GM18858 (cell line): ENCODE results near the gene UBIAD1.
"Not testable (repeated sequence)": the region's sequence is repeated elsewhere in the genome, so short reads cannot be mapped to it uniquely, and the experiment has no call there.

Source experiments
- ATAC-seq: cut with Tn5 transposase; IDR thresholded peaks from one replicate; pipeline ENCODE4 v1.9.1; 2021; ENCODE audit not compliant: unreplicated experiment

UBIAD1 gene

DNA sequence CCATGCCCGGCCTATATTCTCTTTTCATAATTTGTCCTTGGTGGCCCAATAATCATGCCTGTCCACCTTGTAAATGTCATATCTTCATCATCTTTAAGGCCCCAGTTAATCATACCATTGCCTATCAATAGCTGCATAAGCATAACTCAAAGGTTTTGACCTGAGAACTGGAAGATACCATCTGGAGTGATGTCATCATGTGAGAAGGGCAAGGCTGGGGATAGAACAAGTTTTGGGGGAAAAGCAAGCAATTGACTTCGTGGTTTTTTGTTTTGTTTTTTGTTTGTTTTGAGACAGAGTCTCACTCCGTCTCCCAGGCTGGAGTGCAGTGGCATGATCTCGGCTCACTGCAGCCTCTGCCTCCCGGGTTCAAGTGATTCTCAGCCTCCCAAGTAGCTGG, 6.2 kb downstream of the UBIAD1 start:
- no peak for ATAC-seq

DNA sequence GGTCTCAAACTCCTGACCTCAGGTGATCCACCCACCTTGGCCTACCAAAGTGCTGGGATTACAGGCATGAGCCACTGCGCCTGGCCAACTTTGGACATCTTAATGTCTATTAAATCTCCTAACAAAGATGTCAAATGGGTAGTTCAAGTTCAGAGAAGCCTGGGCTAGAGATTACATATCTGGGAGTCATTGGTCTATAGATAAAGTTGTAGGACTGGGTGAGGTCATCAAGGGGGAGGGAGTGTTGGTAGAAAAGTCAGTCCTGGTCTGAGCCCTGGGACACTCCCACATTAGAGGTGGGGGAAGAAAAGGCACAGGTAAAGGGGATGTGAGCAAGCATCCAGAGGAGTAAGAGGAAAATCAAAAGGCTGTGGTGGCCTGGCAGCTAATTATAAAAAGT, 6.6 kb downstream of the UBIAD1 start:
- ATAC-seq, result no peak

DNA sequence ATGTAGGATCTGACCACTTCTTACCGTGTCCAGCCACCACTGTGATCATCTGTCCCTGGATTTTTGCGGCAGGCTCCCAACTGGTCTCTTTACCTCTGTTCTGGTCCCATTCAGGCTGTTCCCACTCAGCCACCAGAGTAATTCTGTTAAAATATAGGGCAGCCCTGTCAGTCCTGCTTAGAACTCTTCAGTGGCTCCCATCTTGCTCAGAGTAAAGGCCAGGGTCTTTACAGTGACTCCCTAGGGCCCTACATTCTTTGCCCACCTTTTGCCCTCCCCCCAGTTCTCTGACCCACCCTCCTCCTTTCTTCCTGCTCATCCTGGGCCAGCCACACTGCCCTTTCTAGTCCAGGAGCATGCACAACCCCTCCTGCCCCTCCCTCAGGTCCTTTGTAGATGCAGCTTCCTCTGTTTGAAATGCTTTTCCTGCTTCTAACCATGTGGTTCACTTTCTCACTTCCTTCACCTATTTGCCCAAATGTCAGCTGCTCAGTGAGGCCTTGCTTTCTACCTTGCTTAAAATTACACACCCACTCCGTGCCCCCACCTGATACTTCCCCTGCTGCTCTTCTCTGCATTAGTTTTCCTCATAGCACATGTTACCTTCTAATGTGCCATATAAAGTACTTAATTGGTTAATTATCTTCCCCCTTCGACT, 7.8 kb downstream of the UBIAD1 start:
- ATAC-seq, result no peak

DNA sequence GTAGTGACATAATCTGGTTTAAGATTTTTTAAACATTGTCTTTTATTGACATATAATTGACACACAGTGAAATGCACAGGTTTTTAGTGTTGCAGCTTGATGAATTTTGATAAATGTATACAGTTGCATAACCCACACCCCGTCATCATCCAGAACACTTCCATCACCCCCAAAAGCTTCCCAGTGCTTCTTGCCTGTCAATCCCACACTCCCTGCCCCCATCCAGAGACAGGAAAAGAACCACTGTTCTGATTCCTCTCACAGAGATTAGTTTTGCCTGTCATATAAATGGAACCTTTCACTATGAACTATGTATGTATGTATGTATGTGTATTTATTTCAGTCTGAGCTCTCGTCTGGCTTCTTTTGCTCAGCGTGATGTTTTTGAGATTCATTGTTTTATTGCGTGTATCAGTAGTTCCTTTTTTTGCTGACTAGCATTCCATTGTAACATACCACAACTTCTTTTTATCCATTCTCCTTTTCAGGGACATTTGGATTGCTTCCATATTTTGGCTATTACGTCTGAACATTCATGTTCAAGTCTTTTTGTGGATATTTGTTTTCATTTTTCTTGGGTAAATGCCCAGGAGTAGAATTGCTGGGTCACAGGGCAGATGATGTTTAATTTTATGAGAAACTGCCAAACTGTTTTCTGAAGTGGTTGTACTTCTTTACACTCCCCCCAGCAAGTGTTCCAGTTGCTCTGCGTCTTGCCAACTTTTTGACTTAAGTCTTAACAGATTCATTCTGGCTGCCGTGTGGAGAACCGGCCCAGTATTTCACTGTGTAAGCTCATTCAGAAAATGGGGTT, 8.7 kb downstream of the UBIAD1 start:
- ATAC-seq, result no peak

DNA sequence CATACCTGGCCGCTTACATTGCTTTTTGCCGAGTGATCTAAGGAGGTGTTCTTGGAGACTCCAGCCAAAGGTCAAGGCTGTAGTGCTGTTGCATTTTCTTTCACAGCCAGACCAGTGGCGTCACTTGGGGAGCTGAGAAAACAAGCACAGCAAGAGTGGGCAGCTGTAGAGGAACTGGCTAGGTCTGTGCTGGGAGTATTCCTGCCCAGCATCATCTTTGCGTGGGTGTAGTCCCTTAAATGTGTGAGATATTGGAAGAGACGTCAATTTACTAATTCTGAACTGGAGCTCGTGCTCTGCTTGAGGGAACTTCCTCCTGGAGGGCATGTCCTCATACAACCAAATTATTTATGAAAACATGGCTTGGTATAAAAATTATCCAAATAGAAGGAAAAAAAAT, 10.2 kb downstream of the UBIAD1 start:
- ATAC-seq, result no peak

DNA sequence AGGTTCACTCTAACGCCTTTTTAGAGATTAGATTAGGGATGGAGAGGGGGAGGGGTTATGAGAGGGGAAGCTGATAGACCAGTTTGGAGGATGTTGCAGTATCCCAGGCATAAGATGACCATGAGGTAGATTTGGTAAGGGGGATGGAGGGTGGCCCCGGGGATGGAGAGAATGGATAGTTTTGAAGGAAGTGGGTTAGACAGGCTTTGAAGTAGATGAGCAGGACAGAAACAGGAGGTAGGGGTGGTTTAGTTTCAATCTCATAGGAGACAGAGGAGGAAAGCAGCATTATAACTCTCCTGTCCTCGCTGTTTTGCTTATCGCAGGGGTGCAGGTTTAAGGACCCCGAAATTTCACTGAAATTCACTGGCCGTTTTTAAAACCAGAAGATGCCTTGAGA, 11.8 kb downstream of the UBIAD1 start:
- ATAC-seq, result no peak

DNA sequence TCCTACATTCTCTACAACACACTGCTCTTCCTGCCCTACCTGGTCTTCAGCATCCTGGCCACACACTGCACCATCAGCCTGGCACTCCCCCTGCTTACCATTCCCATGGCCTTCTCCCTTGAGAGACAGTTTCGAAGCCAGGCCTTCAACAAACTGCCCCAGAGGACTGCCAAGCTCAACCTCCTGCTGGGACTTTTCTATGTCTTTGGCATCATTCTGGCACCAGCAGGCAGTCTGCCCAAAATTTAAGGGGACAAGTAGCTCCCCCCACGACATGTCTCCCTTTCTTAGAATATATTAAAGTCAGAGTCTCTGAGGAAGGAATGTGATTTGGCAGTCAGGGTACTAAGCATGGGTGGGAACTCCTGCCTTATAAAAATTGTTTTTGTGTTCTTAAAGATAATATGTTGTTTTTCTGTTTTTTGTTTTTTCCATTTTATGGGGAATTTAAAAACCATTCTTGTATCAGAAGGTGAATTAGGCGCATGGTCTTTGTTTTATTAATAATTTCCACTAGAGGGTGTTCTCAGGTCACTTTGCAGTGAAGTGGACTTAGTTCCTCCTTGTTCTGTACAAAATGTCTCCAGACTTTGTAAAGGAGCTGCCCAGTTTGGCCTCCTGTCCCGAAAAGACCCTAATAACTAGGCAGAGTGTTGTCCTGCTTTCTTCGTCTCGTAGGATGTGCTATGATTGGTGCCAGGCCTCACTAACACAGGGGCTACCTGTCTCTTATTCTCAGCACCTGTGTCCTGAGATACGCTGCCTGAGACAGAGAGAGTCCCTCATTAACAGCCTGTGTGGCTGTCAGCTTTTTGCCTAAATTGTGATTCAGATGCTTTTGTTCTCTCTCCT, 13.1 kb downstream of the UBIAD1 start:
- no peak for ATAC-seq

DNA sequence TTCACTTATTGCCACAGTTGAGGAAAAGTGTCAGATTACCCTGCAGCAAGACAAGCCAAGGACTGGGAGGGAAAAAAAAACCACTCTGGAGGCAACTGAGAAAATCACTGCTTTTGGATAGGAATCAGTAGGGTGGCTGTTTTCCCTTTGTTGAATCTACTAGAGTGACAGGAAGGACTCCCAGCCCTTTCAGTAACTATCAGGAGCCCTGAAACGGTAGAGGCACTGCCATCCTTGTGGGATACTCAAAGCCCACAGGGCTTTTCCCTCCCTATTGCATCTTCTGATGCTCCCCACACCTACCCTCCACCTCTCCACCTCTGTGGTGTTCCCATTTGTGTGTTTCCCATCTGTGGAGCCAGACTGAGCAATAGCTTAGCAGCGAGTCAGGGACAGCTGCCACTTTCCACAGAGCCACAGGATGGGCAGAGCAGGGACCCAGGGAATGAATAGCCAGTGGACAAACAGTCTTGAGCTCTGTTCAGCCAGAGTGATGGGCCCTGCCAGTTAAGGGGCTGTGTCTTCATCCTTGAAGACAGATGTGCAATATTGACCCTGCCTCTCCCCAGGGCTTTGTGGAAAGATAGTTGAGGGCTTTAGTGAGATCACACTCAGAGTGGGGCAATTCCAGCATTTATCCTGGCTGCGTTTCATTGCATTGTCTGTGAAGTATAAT, 13.9 kb downstream of the UBIAD1 start:
- ATAC-seq, result no peak

DNA sequence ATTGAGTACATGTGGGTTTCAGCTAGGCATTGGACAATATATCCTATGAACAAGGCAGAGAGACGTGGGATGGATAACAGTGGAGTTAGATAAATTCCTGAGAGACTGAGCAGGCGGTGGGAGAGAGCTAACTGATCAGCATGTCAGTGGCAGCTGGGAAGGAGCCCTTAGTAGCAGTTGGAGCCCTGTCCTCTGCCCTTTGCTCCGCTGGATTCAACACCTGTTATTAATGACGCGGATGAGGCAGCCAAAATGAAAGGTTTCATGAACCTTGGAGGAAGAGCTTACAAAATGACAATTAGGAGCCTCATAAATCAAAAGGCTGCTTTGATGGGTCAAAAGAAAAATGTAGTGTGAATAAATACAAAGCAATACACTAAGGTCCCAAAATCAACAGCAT, 16.1 kb downstream of the UBIAD1 start:
- no peak for ATAC-seq

DNA sequence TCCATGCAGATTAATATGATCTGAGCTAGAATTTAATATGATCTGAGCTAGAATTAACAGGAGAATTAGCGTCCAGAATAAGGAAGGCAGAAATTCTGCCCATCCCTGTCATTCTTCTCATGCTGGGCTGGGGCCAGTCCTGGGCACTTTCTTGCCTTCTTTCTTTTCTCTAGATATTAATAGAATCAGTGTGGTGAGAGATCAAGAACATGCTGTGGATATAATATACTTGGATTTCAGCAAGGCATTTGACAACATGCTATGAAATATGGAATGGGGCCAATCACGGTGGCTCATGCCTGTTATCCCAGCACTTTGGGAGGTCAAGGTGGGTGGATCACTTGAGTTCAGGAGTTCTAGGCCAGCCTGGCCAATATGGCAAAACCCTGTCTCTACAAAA, 18.1 kb downstream of the UBIAD1 start:
- ATAC-seq, result no peak

DNA sequence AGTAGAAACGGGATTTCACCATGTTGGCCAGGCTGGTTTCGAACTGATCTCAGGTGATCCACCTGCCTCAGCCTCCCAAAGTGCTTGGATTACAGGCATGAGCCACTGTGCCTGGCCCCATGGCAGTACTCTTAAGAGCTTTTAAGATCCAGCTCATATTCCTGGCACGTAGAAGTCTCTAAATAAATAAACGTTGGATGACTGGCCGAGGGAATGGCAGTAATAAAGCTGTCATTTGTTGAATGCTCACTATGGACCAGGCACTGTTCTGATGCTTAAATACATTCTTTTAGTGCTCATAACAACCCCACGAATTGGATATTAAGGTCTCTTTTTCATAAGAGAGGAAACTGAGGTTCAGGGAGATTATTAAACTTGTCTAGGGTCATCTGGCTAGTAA, 20.9 kb downstream of the UBIAD1 start:
- ATAC-seq, result no peak

DNA sequence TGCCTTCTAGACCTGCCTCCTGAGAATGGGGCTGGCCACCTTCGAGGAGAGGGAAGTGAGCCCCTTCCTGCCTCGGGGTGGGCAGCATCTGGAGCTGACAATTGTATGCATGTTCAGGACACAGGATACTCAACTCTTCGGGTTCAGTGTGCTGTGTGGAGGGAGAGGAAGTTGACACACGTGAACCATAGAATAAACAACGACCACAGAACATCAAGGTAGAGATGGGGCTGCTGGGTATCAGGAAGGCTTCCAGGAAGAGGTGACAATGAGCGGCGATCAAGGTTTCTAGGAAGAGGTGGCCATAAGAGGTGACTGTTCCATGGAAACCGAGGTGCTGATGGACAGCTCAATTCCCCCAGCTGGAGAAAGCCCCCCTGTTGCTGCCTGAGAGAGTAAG, 22.0 kb downstream of the UBIAD1 start:
- no peak for ATAC-seq

DNA sequence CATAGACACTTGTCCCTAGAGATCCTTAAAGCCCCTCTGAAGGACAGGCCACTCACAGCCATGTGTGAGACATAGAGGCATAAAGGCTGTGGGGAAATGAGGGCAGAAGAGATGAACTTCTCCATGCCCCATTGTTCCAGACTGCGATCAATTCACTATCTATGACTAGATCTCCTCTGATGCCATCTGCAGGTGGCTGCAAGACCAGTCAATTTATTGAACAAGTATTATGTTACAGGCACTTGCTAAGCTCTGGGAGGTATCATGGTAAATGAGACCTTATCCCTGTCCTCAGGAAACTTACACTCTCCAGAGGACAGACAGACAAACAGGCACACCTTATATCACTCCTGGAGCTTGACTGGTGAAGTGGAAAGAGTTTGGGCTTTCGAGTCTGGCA, 22.9 kb downstream of the UBIAD1 start:
- no peak for ATAC-seq

DNA sequence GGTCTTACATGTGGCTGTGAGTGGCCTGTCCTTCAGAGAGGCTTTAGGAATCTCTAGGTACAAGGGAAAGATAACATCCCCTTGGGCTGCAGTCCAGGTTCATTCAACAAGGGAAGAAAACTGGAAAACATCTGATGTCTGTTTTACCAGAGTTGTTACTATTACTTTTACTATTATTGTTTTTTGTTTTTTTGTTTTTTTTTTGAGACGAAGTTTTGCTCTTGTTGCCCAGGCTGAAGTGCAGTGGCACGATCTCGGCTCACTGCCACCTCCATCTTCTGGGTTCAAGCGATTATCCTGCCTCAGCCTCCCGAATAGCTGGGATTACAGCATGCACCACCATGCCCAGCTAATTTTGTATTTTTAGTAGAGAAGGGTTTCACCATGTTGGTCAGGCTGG, 24.8 kb downstream of the UBIAD1 start:
- ATAC-seq, result not testable (repeated sequence)

DNA sequence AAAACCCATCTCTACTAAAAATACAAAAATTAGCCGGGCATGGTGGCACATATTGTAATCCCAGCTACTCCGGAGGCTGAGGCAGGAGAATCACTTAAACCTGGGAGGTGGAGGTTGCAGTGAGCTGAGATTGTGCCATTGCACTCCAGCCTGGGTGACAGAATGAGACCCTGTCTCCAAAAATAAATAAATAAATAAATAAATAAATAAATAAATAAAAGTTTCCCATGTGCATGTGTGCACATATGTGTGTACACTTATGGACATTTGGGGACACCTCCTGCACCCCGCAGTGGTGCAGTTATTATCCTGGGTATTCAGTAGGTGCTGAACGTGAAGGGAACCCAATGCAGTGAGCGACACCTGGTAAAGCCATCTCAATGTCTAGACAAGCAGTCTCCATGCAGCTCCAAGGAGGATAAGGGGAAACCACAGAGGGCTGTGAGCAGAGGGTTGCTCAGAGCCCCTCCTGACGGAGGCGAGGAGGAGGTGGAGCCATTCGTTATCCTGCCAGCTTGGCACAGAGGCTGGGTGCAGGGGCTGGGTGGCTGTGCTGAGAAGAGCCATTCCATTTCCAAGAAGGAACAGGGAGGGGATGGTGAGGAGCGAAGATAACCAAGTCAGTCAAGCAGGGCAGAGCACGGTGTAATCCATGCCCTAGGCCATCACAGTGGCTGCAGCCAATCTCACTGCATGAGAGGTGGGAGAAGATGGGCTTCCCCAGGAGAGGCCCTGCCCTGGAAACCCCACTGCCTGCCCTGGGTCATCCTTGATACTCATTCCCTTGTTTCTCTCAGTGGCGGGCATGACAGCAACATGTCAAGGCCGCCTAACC, 25.6 kb downstream of the UBIAD1 start:
- no peak for ATAC-seq

DNA sequence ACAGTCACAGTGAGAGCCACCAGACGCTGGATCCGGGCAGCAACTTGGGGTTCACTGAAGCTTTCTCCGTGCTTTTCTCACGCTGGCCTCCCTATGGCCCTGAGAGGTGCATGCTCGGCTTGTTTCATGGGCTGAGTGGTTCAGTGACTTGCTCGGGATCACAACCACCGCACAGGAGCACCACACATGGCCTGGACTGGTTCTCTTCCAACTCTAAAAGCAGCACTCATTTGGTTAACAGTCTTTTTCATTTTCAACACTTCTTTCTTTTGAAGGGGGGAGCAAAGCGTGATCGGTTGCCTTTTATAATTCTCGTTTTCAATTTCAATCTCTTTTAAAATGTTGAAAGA, 26.2 kb downstream of the UBIAD1 start:
- no peak for ATAC-seq

DNA sequence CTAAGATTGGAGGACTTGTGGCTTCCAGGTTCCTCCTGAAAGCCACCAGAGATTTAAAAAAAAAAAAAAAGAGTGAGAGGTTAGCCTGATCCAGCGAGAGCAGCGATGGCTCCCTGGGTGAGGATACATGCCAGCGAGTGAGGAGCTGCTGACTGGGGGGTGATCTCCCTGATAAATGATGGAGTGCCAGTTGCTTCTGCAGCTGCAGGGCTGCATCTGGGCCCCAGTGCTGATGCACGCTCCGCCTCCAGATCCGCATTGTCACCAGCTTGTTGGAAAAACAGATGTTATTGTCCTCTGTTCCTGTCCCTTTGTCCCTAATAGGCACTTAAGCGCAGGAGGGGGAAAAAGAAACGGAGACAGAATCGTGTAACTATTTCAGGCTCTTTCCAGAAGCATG, 28.6 kb downstream of the UBIAD1 start:
- no peak for ATAC-seq

DNA sequence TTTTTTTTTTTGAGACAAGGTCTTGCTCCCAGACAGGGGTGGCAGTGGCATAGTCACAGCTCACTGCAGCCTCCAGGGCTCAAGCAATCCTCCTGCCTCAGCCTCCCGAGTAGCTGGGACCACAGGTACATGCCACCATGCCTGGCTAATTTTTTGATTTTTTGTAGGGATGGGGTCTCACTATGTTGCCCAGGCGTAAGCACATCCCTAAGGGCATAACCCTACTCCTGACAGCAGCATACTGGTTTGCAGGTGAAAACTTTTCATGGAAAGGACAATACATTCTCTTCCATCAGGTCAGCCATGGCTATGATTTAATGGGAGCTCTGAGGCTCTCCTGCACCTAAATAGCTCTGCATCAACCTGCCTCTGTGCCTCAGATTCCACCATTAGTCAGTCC, 29.4 kb downstream of the UBIAD1 start:
- no peak for ATAC-seq

DNA sequence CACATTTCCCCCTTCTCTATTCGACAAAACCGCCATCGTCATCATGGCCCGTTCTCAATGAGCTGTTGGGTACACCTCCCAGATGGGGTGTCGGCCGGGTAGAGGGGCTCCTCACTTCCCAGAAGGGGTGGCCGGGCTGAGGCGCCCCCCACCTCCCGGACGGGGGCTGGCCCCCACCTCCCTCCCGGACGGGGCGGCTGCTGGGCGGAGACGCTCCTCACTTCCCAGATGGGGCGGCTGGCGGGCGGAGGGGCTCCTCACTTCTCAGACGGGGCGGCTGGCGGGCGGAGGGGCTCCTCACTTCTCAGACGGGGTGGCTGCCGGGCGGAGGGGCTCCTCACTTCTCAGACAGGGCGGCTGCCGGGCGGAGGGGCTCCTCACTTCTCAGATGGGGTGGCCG, 32.5 kb downstream of the UBIAD1 start:
- ATAC-seq, result not testable (repeated sequence)

DNA sequence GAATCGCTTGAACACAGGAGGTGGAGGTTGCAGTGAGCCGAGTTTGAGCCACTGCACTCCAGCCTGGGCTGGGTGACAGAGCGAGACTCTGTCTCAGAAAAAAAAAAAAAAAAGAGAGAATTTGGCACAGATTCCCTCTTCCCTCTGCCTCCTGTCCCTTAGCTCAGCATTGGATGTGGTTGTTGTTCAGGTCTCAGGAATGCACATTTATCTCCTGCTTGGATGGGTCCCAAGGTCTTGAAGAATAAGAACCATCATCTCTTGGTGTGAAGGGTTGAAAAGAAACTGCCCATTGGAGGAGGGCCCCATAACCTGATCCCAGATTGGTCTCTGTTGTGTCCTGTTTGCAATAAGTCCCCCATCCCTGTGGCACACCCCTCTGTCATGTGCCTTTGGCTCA, 34.9 kb downstream of the UBIAD1 start:
- no peak for ATAC-seq
